ENCODE data around the gene DDX59. TPM values are rescaled to one million over a fixed set of nuclear protein-coding genes. Genes with fewer than 3 reads are reported as not detected.
A peak's percentile ranks its signal among the peaks of the same experiment; 100 is the strongest.

DDX59 gene
- total RNA-seq, 1 experiment from 2014 or later, result 16.0 TPM

GRCh38 chr1:200640373-200640962 lies 29.2 kb downstream of the DDX59 start:
- H4K20me1 ChIP-seq (ENCODE audit: insufficient read depth), result no peaks in the 10 kb centered on the region
- H3K9me2 ChIP-seq (ENCODE audit: insufficient read depth), result no peaks in the 10 kb centered on the region
- no peak for DNase-seq (ENCODE audit: low read depth, low spot score)
- peak overlapping the region; percentile 57; the same call in 1 of the 2 replicates for H3K27ac ChIP-seq (ENCODE audit: low read depth, low read length)
- ChIA-PET POLR2A (interaction anchor here (1.5 to 3.3 kb wide), 2 partner anchors 18 to 30 kb away, joined by 6 to 14 read pairs; partner anchors contain the start of gene DDX59), CTCF (interaction anchor here (1.1 kb wide), 1 partner anchor 18 kb away, joined by 6 read pairs; no protein-coding TSS in a partner anchor), RAD21 (ENCODE audit: low non-redundant PET in 1 of 2, low total read pairs in 2 of 2, uncharacterized antibody in 2 of 2, unreplicated experiment in 2 of 2) (no interaction called here)
- peak overlapping the region; percentile 74 for H3K9ac ChIP-seq (ENCODE audit: low read length)
- peak overlapping the region in 1 of 2 experiments; percentile 28; a peak in 2 of 4 replicates for H3K4me3 ChIP-seq (replicated peaks in 1 of 2; ENCODE audit: low read depth in 1 of 2, low read length in 2 of 2)
- BruUV-seq (replicated peaks), result TSS peak; percentile 96
- H2AFZ ChIP-seq (ENCODE audit: low read depth, low read length, poor library complexity, severe bottlenecking), result peak overlapping the region; percentile 17
- ATAC-seq, result no peak
- peaks cover 33 to 61% of the 10 kb centered on the region in 2 experiments for H3K4me1 ChIP-seq (ENCODE audit: control insufficient read depth in 1 of 2, insufficient read depth in 2 of 2, low read length in 2 of 2)
- no peaks in the 10 kb centered on the region for H3K36me3 ChIP-seq (ENCODE audit: control insufficient read depth in 1 of 2, insufficient read depth in 2 of 2, low read length in 2 of 2)
- peak overlapping the region; percentile 72 for H3K4me2 ChIP-seq (ENCODE audit: low read length)
- no peaks in the 10 kb centered on the region for H3K27me3 ChIP-seq (ENCODE audit: insufficient read depth, low read length)
- no peaks in the 10 kb centered on the region for H3K79me2 ChIP-seq (ENCODE audit: insufficient read depth, low read length)
- H3K9me3 ChIP-seq (ENCODE audit: control insufficient read depth in 1 of 2, insufficient read depth in 1 of 2, low read depth in 1 of 2, low read length in 2 of 2), result no peaks in the 10 kb centered on the region
- no peak for TF ChIP-seq EZH2 (IDR thresholded peaks at IDR 0.05)
- TF ChIP-seq TCF7L2 (IDR thresholded peaks at IDR 0.05; ENCODE audit: borderline replicate concordance, extremely low read depth, insufficient read depth, insufficient read length), result no peak
- no peak for TF ChIP-seq CBX3 (IDR thresholded peaks at IDR 0.05; ENCODE audit: low read depth)
- TF ChIP-seq ZFX (IDR thresholded peaks at IDR 0.05), result no peak
- TF ChIP-seq EGR1 (IDR thresholded peaks at IDR 0.05; ENCODE audit: low read depth), result no peak
- TF ChIP-seq POLR2A (IDR thresholded peaks at IDR 0.05; ENCODE audit: borderline replicate concordance, extremely low read depth, insufficient read depth, insufficient read length), result no peak
- no peak for TF ChIP-seq EZH2phosphoT487 (IDR thresholded peaks at IDR 0.05; ENCODE audit: borderline replicate concordance)
- no peak for TF ChIP-seq SP1 (IDR thresholded peaks at IDR 0.05; ENCODE audit: low read depth)
- TF ChIP-seq ZNF274 (IDR thresholded peaks at IDR 0.05; ENCODE audit: low read depth, low read length), result no peak
- no peak for TF ChIP-seq POLR2AphosphoS5 (IDR thresholded peaks at IDR 0.05; ENCODE audit: low read depth, low read length)
- TF ChIP-seq SRF (IDR thresholded peaks at IDR 0.05; ENCODE audit: low read depth), result no peak
- intact Hi-C loops (cut with micrococcal nuclease), result loop anchor here (2.0 kb wide), 1 partner anchor 28 kb away; the partner anchor contains the start of gene DDX59

DNA sequence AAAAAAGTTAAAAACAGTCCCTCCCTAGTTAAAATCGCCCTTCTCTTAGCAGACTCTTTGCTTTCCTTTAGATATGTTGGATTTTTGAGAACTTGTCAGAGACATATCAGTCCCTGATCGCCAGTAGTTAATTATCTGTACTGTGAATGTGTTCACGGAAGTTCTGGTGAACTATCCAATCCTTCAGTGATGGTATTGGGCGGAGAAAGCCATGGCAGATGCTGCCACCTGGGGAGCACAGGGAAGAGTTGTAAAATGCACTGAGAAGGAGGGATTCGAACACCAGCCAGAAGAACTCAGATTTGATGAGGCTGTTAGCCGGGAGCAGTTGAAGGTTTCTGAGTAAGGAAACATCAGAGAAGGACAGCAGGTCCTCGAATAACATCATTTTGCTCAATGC lies 31.6 kb downstream of the DDX59 start:
- Histone ChIP-seq H3K9me2 (ENCODE audit: insufficient read depth) (no peaks in the 10 kb centered on the region), H3K79me2 (ENCODE audit: insufficient read depth, low read length) (no peaks in the 10 kb centered on the region), H3K4me1 (ENCODE audit: control insufficient read depth in 1 of 2, insufficient read depth in 2 of 2, low read length in 2 of 2) (peaks cover 33 to 54% of the 10 kb centered on the region in 2 experiments), H2AFZ (ENCODE audit: low read depth, low read length, poor library complexity, severe bottlenecking) (peak overlapping the region; percentile 28), H3K9ac (ENCODE audit: low read length) (no peak overlapping the region), H3K36me3 (ENCODE audit: control insufficient read depth in 1 of 2, insufficient read depth in 2 of 2, low read length in 2 of 2) (no peaks in the 10 kb centered on the region), H3K27ac (ENCODE audit: low read depth, low read length) (no peak overlapping the region), H4K20me1 (ENCODE audit: insufficient read depth) (no peaks in the 10 kb centered on the region), H3K4me3 (replicated peaks in 1 of 2; ENCODE audit: low read depth in 1 of 2, low read length in 2 of 2) (no peak overlapping the region), H3K27me3 (ENCODE audit: insufficient read depth, low read length) (no peaks in the 10 kb centered on the region), H3K4me2 (ENCODE audit: low read length) (peak overlapping the region; percentile 29), H3K9me3 (ENCODE audit: control insufficient read depth in 1 of 2, insufficient read depth in 1 of 2, low read depth in 1 of 2, low read length in 2 of 2) (no peaks in the 10 kb centered on the region)
- RAD21 ChIA-PET (ENCODE audit: low non-redundant PET in 1 of 2, low total read pairs in 2 of 2, uncharacterized antibody in 2 of 2, unreplicated experiment in 2 of 2), result no interaction called here
- CTCF ChIA-PET, result interaction anchor here (1.8 kb wide), 1 partner anchor 16 kb away, joined by 6 read pairs; no protein-coding TSS in a partner anchor
- intact Hi-C loops (cut with micrococcal nuclease), result no loop called here
- peak; percentile 33; the same call in 1 of the 2 replicates for ATAC-seq
- TF ChIP-seq RAD21 (IDR thresholded peaks at IDR 0.05; ENCODE audit: low read depth) (peak; percentile 32; the same call in 1 of the 2 replicates), ZFX (IDR thresholded peaks at IDR 0.05) (no peak)
- TF ChIP-seq, protein P1, sequence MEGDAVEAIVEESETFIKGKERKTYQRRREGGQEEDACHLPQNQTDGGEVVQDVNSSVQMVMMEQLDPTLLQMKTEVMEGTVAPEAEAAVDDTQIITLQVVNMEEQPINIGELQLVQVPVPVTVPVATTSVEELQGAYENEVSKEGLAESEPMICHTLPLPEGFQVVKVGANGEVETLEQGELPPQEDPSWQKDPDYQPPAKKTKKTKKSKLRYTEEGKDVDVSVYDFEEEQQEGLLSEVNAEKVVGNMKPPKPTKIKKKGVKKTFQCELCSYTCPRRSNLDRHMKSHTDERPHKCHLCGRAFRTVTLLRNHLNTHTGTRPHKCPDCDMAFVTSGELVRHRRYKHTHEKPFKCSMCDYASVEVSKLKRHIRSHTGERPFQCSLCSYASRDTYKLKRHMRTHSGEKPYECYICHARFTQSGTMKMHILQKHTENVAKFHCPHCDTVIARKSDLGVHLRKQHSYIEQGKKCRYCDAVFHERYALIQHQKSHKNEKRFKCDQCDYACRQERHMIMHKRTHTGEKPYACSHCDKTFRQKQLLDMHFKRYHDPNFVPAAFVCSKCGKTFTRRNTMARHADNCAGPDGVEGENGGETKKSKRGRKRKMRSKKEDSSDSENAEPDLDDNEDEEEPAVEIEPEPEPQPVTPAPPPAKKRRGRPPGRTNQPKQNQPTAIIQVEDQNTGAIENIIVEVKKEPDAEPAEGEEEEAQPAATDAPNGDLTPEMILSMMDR (IDR thresholded peaks at IDR 0.05 in 2 of 3, conservative IDR thresholded peaks at IDR 0.05 in 1 of 3; ENCODE audit: borderline replicate concordance in 1 of 3, insufficient read depth in 1 of 3, low read depth in 2 of 3, low read length in 2 of 3), result 0 out of 6 replicates have a peak, but pooled peaks of 2 of the 3 experiments have one; percentile 8 to 17
- POLR2A ChIA-PET, result interaction anchor here (3.3 kb wide), 1 partner anchor 32 kb away, joined by 14 read pairs; the partner anchor contains the start of gene DDX59
- BruUV-seq (replicated peaks), result no TSS peak
- no peak for DNase-seq (ENCODE audit: low read depth, low spot score)
